Stimulated activated naive CD4-positive, alpha-beta T cell treated with Interleukin-2 at 50 U/mL for 16 hours (primary cell): ENCODE data around the gene RPS6KB2.
"Not testable (repeated sequence)": the region's sequence is repeated elsewhere in the genome, so short reads cannot be mapped to it uniquely, and the experiment has no call there.

Experiments
- DNase-seq: peaks from one replicate; lab custom pipeline; 2025; lab: John Stamatoyannopoulos, UW

Gene RPS6KB2

GRCh38 chr11:67410984-67411784 is 17.1 kb upstream of the RPS6KB2 start:
- no peak for DNase-seq

- no peak for DNase-seq
Observed at GRCh38 chr11:67411785-67412152, 16.5 kb upstream of the RPS6KB2 start.

GRCh38 chr11:67412495-67413179 is 15.7 kb upstream of the RPS6KB2 start:
- no peak for DNase-seq

GRCh38 chr11:67413266-67413849 is 14.9 kb upstream of the RPS6KB2 start:
- DNase-seq: no peak

- no peak for DNase-seq
Observed at GRCh38 chr11:67415501-67416304, 12.6 kb upstream of the RPS6KB2 start, which contains the start of gene CARNS1. CARNS1 (plus strand) TSS chr11:67415678; CDS start chr11:67416200, 522 bp downstream.

- DNase-seq: peak; percentile 59
Observed at GRCh38 chr11:67416416-67417335, 11.6 kb upstream of the RPS6KB2 start.

- DNase-seq: no peak
Observed at GRCh38 chr11:67417425-67417824, 10.9 kb upstream of the RPS6KB2 start.

- no peak for DNase-seq
Observed at GRCh38 chr11:67418476-67419281, 9.6 kb upstream of the RPS6KB2 start.

- no peak for DNase-seq
Observed at GRCh38 chr11:67419325-67420049, 8.8 kb upstream of the RPS6KB2 start.

GRCh38 chr11:67420147-67420645 is 8.1 kb upstream of the RPS6KB2 start:
- no peak for DNase-seq

- DNase-seq: peak; percentile 94
Observed at GRCh38 chr11:67420646-67421429, 7.5 kb upstream of the RPS6KB2 start.

- no peak for DNase-seq
Observed at GRCh38 chr11:67421430-67422031, 6.8 kb upstream of the RPS6KB2 start.

GRCh38 chr11:67422891-67423290 is 5.4 kb upstream of the RPS6KB2 start:
- DNase-seq: no peak

- DNase-seq: no peak
Observed at GRCh38 chr11:67423466-67423865, 4.8 kb upstream of the RPS6KB2 start.

- DNase-seq: no peak
Observed at GRCh38 chr11:67423891-67424613, 4.2 kb upstream of the RPS6KB2 start.

GRCh38 chr11:67427364-67427859 is 882 bp upstream of the RPS6KB2 start:
- DNase-seq: not testable (repeated sequence)

GRCh38 chr11:67429038-67429668 is 859 bp downstream of the RPS6KB2 start:
- no peak for DNase-seq
